H1 (cell line): ENCODE data around the gene C21orf58. TPM values are rescaled to one million over a fixed set of nuclear protein-coding genes. Genes with fewer than 3 reads are reported as not detected.

Experiments used
- CTCF ChIA-PET: fragments of 300-600 bp; sonication (Branson Sonifier 250); formaldehyde crosslinking; loops from one replicate; lab custom pipeline; 2021; ENCODE audit not compliant: partially characterized antibody; lab: Charles Lee
- POLR2A ChIA-PET: fragments of 300-600 bp; sonication (Branson Sonifier 250); formaldehyde crosslinking; loops from one replicate; lab custom pipeline; 2021; ENCODE audit warnings: inconsistent platforms; ENCODE audit not compliant: partially characterized antibody; lab: Charles Lee
- DNase-seq, 2 experiments: peaks; one replicate each; pipeline versions ENCODE4 v3.0.0 to v3.0.0-alpha.2; 2010 to 2022; ENCODE audit warnings: low spot score in 2 of 2, low read depth in 1 of 2, mixed read lengths in 1 of 2
- FAIRE-seq: peaks from 2 replicates; lab custom pipeline; 2011; peaks lifted over from hg19 to GRCh38; lab: Jason Lieb, UNC
- H2AFZ ChIP-seq: 2 replicates; pipeline ENCODE4 v1.8.1; 2012; ENCODE audit warnings: low read length, inconsistent platforms
- H2AK5ac ChIP-seq: 2 replicates; pipeline ENCODE4 v1.6.1; 2013; ENCODE audit warnings: low read depth, low read length
- H2BK120ac ChIP-seq: replicated peaks from 2 replicates; pipeline ENCODE3; 2013; ENCODE audit warnings: low read depth, low read length, inconsistent platforms
- H2BK12ac ChIP-seq: 2 replicates; pipeline ENCODE4 v1.6.1; 2013; ENCODE audit warnings: low read depth, low read length
- H2BK15ac ChIP-seq: 2 replicates; pipeline ENCODE4 v1.6.1; 2013; ENCODE audit warnings: low read length
- H2BK20ac ChIP-seq: 2 replicates; pipeline ENCODE4 v1.6.1; 2013; ENCODE audit warnings: low read length
- H2BK5ac ChIP-seq: 2 replicates; pipeline ENCODE4 v1.6.1; 2013; ENCODE audit warnings: low read depth, low read length
- H3K14ac ChIP-seq: 2 replicates; pipeline ENCODE4 v1.6.1; 2013; ENCODE audit warnings: inconsistent platforms; ENCODE audit not compliant: insufficient read length
- H3K18ac ChIP-seq: 2 replicates; pipeline ENCODE4 v1.6.1; 2013; ENCODE audit warnings: low read length; ENCODE audit errors: extremely low read depth
- H3K23ac ChIP-seq: 2 replicates; pipeline ENCODE4 v1.6.1; 2013; ENCODE audit warnings: inconsistent platforms; ENCODE audit not compliant: insufficient read length
- H3K23me2 ChIP-seq: 2 replicates; pipeline ENCODE4 v1.6.1; 2013; ENCODE audit warnings: low read depth, low read length
- H3K27ac ChIP-seq: 2 replicates; pipeline ENCODE4 v1.6.1; 2011; ENCODE audit warnings: low read depth, low read length, inconsistent platforms
- H3K27me3 ChIP-seq, 4 experiments: replicated peaks in 1 of 4; 1 replicate in 1 of 4; 2 replicates in 3 of 4; pipeline versions ENCODE4 v1.6.1 to v1.8.1; 2011 to 2013; ENCODE audit warnings: low read length in 3 of 4, mild to moderate bottlenecking in 3 of 4, inconsistent platforms in 2 of 4, mixed read lengths in 2 of 4, moderate library complexity in 1 of 4; ENCODE audit not compliant: control insufficient read depth in 3 of 4, insufficient read depth in 3 of 4; ENCODE audit errors: extremely low read depth in 1 of 4
- H3K36me3 ChIP-seq, 4 experiments: 2 replicates each; pipeline versions ENCODE4 v1.6.1 to v1.8.1; 2011 to 2013; ENCODE audit warnings: mild to moderate bottlenecking in 4 of 4, low read length in 3 of 4, moderate library complexity in 2 of 4, control low read depth in 1 of 4, inconsistent platforms in 1 of 4; ENCODE audit not compliant: insufficient read depth in 4 of 4, control insufficient read depth in 2 of 4
- H3K4ac ChIP-seq: replicated peaks from 2 replicates; pipeline ENCODE3; 2013; ENCODE audit warnings: low read length, low read depth, mixed read lengths, inconsistent platforms; ENCODE audit not compliant: insufficient read length
- H3K4me1 ChIP-seq, 4 experiments: replicated peaks in 1 of 4; 1 replicate in 1 of 4; 2 replicates in 3 of 4; pipeline versions ENCODE4 v1.6.1 to v1.8.1; 2011 to 2013; ENCODE audit warnings: low read length in 3 of 4, inconsistent platforms in 2 of 4, mixed read lengths in 1 of 4; ENCODE audit not compliant: insufficient read depth in 4 of 4, control insufficient read depth in 3 of 4
- H3K4me2 ChIP-seq, 2 experiments: 2 replicates each; pipeline versions ENCODE4 v1.6.1 to v1.8.1; 2011 to 2013; ENCODE audit warnings: low read depth in 2 of 2, low read length in 2 of 2, control low read depth in 1 of 2, inconsistent platforms in 1 of 2, mild to moderate bottlenecking in 1 of 2; ENCODE audit not compliant: insufficient read depth in 1 of 2
- H3K4me3 ChIP-seq, 4 experiments: fragments of 200-600, 300-600 bp in 1 of 4; sonication (generic), shearing (Covaris generic), sonication (Bioruptor Twin) in 1 of 4; 2 replicates each; pipeline versions ENCODE4 v1.5.1 to v1.8.1; 2011 to 2016; ENCODE audit warnings: low read length in 4 of 4, low read depth in 3 of 4, control low read depth in 2 of 4, inconsistent platforms in 2 of 4, mild to moderate bottlenecking in 2 of 4, mixed read lengths in 1 of 4, moderate library complexity in 1 of 4; ENCODE audit not compliant: insufficient read depth in 2 of 4; ENCODE audit errors: extremely low read depth in 1 of 4
- H3K56ac ChIP-seq: replicated peaks from 2 replicates; pipeline ENCODE3; 2013; ENCODE audit warnings: low read depth, mild to moderate bottlenecking, mixed read lengths, low read length, inconsistent platforms; ENCODE audit not compliant: insufficient read length
- H3K79me1 ChIP-seq: 2 replicates; pipeline ENCODE4 v1.6.1; 2013; ENCODE audit warnings: low read depth, low read length, control low read depth
- H3K79me2 ChIP-seq, 2 experiments: 2 replicates each; pipeline versions ENCODE4 v1.6.1 to v1.8.1; 2012 to 2013; ENCODE audit warnings: low read length in 2 of 2, mild to moderate bottlenecking in 2 of 2, inconsistent platforms in 1 of 2; ENCODE audit not compliant: insufficient read depth in 2 of 2, control insufficient read depth in 1 of 2
- H3K9ac ChIP-seq, 4 experiments: replicated peaks in 1 of 4; 1 replicate in 1 of 4; 2 replicates in 3 of 4; pipeline versions ENCODE4 v1.6.1 to v1.8.1; 2011 to 2013; ENCODE audit warnings: low read depth in 3 of 4, low read length in 3 of 4, control low read depth in 2 of 4, mild to moderate bottlenecking in 2 of 4, moderate library complexity in 2 of 4, inconsistent platforms in 1 of 4; ENCODE audit errors: extremely low read depth in 1 of 4
- H3K9me3 ChIP-seq, 2 experiments: 2 replicates each; pipeline versions ENCODE4 v1.6.1 to v1.8.1; 2012 to 2013; ENCODE audit warnings: mild to moderate bottlenecking in 2 of 2, moderate library complexity in 2 of 2, control low read depth in 1 of 2, inconsistent platforms in 1 of 2, low read depth in 1 of 2, low read length in 1 of 2, mixed read lengths in 1 of 2; ENCODE audit not compliant: insufficient read depth in 2 of 2
- H4K20me1 ChIP-seq, 2 experiments: replicated peaks in 1 of 2; 2 replicates each; pipeline versions ENCODE3 to v1.8.1; 2011 to 2013; ENCODE audit warnings: inconsistent platforms in 2 of 2, low read length in 2 of 2, mild to moderate bottlenecking in 1 of 2; ENCODE audit not compliant: insufficient read depth in 2 of 2, control insufficient read depth in 1 of 2
- H4K5ac ChIP-seq: 2 replicates; pipeline ENCODE4 v1.6.1; 2013; ENCODE audit warnings: low read length, low read depth, mixed read lengths, inconsistent platforms; ENCODE audit not compliant: insufficient read length
- H4K8ac ChIP-seq: 2 replicates; pipeline ENCODE4 v1.8.0; 2013; ENCODE audit warnings: mild to moderate bottlenecking, moderate library complexity, low read length, inconsistent platforms; ENCODE audit not compliant: insufficient read depth; ENCODE audit errors: extremely low read depth
- H4K91ac ChIP-seq: replicated peaks from 2 replicates; pipeline ENCODE3; 2013; ENCODE audit warnings: low read length, mixed read lengths, inconsistent platforms; ENCODE audit not compliant: insufficient read length
- CREB1 ChIP-seq: IDR thresholded peaks from 2 replicates; pipeline ENCODE4 v1.6.1; 2012; ENCODE audit warnings: inconsistent platforms
- POLR2A ChIP-seq, 2 experiments: IDR thresholded peaks; 1 replicate in 1 of 2; 2 replicates in 1 of 2; pipeline ENCODE4 v1.6.1; 2011; ENCODE audit warnings: low read depth in 2 of 2, low read length in 2 of 2, mild to moderate bottlenecking in 2 of 2; ENCODE audit errors: control extremely low read depth in 1 of 2
- RAD21 ChIP-seq, 2 experiments: IDR thresholded peaks in 1 of 2; conservative IDR thresholded peaks in 1 of 2; 2 replicates each; pipeline ENCODE4 v1.6.1; 2011; ENCODE audit warnings: low read depth in 2 of 2, low read length in 2 of 2, improper control_type of control experiment in 1 of 2, inconsistent platforms in 1 of 2, mild to moderate bottlenecking in 1 of 2, moderate library complexity in 1 of 2
- SAP30 ChIP-seq: fragments of 300-600 bp; sonication (generic); IDR thresholded peaks from 2 replicates; pipeline ENCODE4 v1.7.1; 2012; ENCODE audit warnings: low read length, moderate library complexity, mild to moderate bottlenecking, inconsistent platforms; ENCODE audit not compliant: insufficient read depth, insufficient replicate concordance
- TAF7 ChIP-seq: optimal IDR thresholded peaks from 2 replicates; pipeline ENCODE3; 2011; ENCODE audit warnings: low read depth, mild to moderate bottlenecking, inconsistent platforms, low read length, moderate library complexity, borderline replicate concordance
- WGBS, 2 experiments: shearing (Covaris generic) in 1 of 2; methylation state at CpG; one replicate each; pipeline versions ENCODE4 v1.1.6 to v1.1.7; 2013 to 2015; ENCODE audit warnings: low lambda C conversion rate in 2 of 2, mixed read lengths in 2 of 2, inconsistent platforms in 1 of 2, low coverage in 1 of 2, missing lambda C conversion rate in 1 of 2; ENCODE audit not compliant: insufficient replicate concordance in 2 of 2, insufficient coverage in 1 of 2, insufficient read length in 1 of 2; ENCODE audit errors: extremely low coverage in 1 of 2, missing lambda C conversion rate in 1 of 2; 5-methylcytosine and 5-hydroxymethylcytosine counted together
- polyA plus RNA-seq, 7 experiments: library from polyadenylated mRNA; depleted of rRNA in 3 of 7; stranded (reverse) in 5 of 7; unstranded in 2 of 7; fragments of >200 nt in 5 of 7; fragments of 200-250 nt in 2 of 7; gene quantifications; 1 replicate in 5 of 7; 2 replicates in 1 of 7; 4 replicates in 1 of 7; pipeline versions ENCODE4 v1.2.1 to v1.2.3, GENCODE V29; 2011 to 2013; ENCODE audit warnings: missing spikeins in 2 of 7, mixed read lengths in 2 of 7
- total RNA-seq: library from RNA; stranded (reverse); fragmentation: NEBNext Ultra II Directional; extraction: Animal tissue kit (Norgen Biotek cat#: 25700); gene quantifications from 2 replicates; pipeline ENCODE4 v1.2.1, GENCODE V29; 2021
- TF ChIP-seq, protein P1 (sequence below): IDR thresholded peaks from 2 replicates; pipeline ENCODE4 v1.6.1; 2012; ENCODE audit warnings: inconsistent platforms

The C21orf58 gene
- total and polyA plus RNA-seq, 2 of the 8 experiments (the other 6 are each of a cell fraction or from before 2014, with no cell fraction given), result 13.8 to 26.1 TPM

DNA sequence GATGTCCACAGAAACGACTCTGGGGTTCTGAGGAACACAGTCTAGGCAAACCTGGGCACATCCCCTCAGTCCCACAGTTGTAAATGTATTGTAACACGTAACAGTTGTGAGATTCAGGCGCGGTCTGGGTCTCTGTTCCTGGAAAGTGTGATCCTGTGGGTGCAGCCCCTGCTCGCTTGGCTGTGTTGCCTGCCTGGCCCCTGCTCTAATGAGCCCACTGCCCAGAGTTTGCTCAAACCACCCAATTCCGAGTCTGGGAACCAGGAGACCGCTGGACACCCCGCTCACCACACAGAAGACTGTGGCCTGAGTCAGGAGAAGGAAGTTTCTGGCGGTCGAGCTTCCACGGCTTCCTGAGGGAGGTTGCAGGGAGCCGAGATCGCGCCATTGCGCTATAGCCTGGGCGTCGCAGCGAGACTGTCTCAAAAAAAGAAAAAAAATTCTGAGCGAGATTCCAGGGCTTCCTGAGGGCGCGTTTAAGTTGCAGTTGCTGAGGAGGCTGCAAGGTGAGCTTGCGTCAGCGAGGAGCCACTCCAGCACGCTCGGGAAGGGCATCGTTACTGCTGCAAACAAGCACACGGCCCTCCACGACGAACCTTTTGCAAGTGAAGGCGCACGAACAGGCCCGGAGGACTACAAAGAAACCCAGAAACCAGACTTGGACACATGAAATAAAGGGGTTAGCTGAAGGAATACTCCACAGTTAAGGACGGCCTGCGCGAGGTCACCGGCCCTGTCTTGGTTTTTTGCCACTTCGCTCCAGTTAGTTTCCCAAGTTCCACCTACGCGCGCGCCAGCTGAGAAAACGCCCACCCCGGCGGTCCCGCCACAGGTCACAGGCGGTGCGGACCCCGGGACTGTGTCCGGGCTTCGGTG lies 1.1 kb downstream of the C21orf58 start:
- WGBS, 2 experiments, result 9% methylated on average over 50 of the region's 50 CpGs; no CpG with 5 or more reads in 1 of the 2 experiments
- Histone ChIP-seq H2BK15ac (no peak overlapping the region), H3K9me3 (no peaks in the 10 kb centered on the region), H4K8ac (peak overlapping the region; percentile 94; the same call in 1 of the 2 replicates), H3K23ac (no peak overlapping the region), H3K79me1 (peaks cover 17% of the 10 kb centered on the region), H3K4ac (no peak overlapping the region), H3K56ac (peak overlapping the region; percentile 81), H3K9ac (peak overlapping the region; percentile 79 to 98 (median 91)), H3K4me3 (peak overlapping the region; percentile 92 to 96 (median 94)), H3K14ac (no peak overlapping the region), H4K91ac (peak overlapping the region; percentile 8), H3K23me2 (peaks cover 14% of the 10 kb centered on the region), H2BK5ac (peak overlapping the region; percentile 81), H3K79me2 (peaks cover 11 to 52% of the 10 kb centered on the region in 2 experiments), H2AFZ (no peak overlapping the region), H2BK20ac (no peak overlapping the region), H3K4me2 (peak overlapping the region; percentile 78 to 97), H2AK5ac (no peak overlapping the region; the same call in 1 of the 2 replicates), H3K36me3 (peaks cover 0 to 3% (median 2%) of the 10 kb centered on the region in 4 experiments; a peak in 3 of 8 replicates), H4K20me1 (peaks cover 7 to 24% of the 10 kb centered on the region in 2 experiments), H4K5ac (no peak overlapping the region), H3K27me3 (no peaks in the 10 kb centered on the region), H3K27ac (peak overlapping the region; percentile 81), H2BK12ac (no peak overlapping the region), H2BK120ac (no peak overlapping the region), H3K4me1 (peaks cover 0 to 18% (median 14%) of the 10 kb centered on the region in 4 experiments; a peak in 6 of 7 replicates), H3K18ac (no peak overlapping the region; the same call in 1 of the 2 replicates)
- TF ChIP-seq, protein P1, sequence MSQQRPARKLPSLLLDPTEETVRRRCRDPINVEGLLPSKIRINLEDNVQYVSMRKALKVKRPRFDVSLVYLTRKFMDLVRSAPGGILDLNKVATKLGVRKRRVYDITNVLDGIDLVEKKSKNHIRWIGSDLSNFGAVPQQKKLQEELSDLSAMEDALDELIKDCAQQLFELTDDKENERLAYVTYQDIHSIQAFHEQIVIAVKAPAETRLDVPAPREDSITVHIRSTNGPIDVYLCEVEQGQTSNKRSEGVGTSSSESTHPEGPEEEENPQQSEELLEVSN, result 0 out of 2 replicates have a peak, but pooled peaks have one; percentile 0
- 0 out of 3 replicates have a peak, but pooled peaks of 1 of the 2 experiments have one; percentile 22 for TF ChIP-seq POLR2A (IDR thresholded peaks at IDR 0.05; ENCODE audit: control extremely low read depth in 1 of 2, low read depth in 2 of 2, low read length in 2 of 2)
- no peak for TF ChIP-seq RAD21 (IDR thresholded peaks at IDR 0.05 in 1 of 2, conservative IDR thresholded peaks at IDR 0.05 in 1 of 2; ENCODE audit: low read depth in 2 of 2, low read length in 2 of 2)
- no peak for TF ChIP-seq CREB1
- TF ChIP-seq TAF7, result peak; percentile 20
- TF ChIP-seq SAP30, result peak; percentile 30
- POLR2A ChIA-PET, result interaction anchor here (0.7 to 2.7 kb wide), 16 partner anchors 9 to 235 kb away, joined by 3 to 17 read pairs (median 4); partner anchors contain the start of genes MCM3AP and YBEY
- peak in 1 of 2 experiments; percentile 45 for DNase-seq
- FAIRE-seq, result no peak
- CTCF ChIA-PET, result interaction anchor here (0.8 to 1.2 kb wide), 2 partner anchors 10 to 351 kb away, joined by 3 read pairs; no protein-coding TSS in a partner anchor
